Endometrial microvascular endothelial cells (primary cell): Measurements from ENCODE around the gene UCK2. TPM values are rescaled to one million over a fixed set of nuclear protein-coding genes. Genes with fewer than 3 reads are reported as not detected.

Experiments used
- in situ Hi-C: cut with HindIII; loops from 2 replicates; pipeline ENCODE4 v1.10.0; 2017; ENCODE audit warnings: low sequenced_read_pairs, low pct_unique_long_range_greater_than_20kb; ENCODE audit errors: inconsistent ontology term
- total RNA-seq: library from RNA; depleted of rRNA; stranded (reverse); fragments of >200 nt; gene quantifications from one replicate; pipeline ENCODE4 v1.2.3, GENCODE V29; 2015; ENCODE audit errors: inconsistent ontology term

The UCK2 gene
- total RNA-seq, 1 donor from 2014 or later, result 92.4 TPM

DNA sequence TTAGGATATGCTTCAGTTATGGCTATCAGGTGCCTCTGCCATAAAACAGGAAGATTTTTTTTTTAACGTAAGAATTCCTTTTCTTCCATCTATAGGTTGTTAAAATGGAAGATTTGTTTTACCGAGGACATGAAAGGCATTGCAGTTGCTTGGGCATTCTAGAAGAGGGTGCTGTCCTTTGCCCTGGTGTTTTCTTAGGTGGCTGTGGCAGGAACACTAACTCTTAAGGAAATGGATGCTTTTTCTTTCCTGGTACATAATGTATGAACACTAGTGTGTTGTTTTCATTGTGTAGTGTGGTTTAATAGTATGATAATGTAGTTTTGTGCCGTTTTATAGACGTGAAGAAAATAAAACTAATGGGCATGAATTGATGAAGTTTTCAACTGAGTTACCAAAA is 47.2 kb downstream of the UCK2 start:
- in situ Hi-C loops, result no loop called here

DNA sequence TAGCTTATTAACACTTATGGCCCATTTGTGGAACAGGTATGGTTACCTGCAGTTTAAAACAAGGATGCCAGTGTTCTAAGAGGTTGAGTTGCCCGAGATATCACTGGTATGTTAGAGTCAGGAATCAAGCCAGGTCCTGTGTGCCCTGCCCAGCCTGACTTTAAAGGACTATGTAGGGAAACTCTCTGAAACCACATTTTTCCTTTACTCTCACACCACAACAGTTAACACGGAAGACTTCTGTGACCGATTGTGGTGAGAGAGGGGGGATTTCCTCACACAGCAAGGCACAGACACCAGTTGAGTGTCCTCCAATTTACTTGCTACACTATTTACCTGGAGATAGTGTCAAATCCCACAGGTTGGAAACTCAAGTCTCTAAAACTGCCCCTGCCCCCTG is 47.8 kb downstream of the UCK2 start:
- in situ Hi-C loops, result no loop called here

- in situ Hi-C loops, result no loop called here
Observed at GRCh38 chr1:165875604-165876003, 48.2 kb downstream of the UCK2 start.

GRCh38 chr1:165876121-165876520 is 48.7 kb downstream of the UCK2 start:
- in situ Hi-C loops, result no loop called here

GRCh38 chr1:165877411-165877810 is 50.0 kb downstream of the UCK2 start:
- in situ Hi-C loops, result no loop called here

DNA sequence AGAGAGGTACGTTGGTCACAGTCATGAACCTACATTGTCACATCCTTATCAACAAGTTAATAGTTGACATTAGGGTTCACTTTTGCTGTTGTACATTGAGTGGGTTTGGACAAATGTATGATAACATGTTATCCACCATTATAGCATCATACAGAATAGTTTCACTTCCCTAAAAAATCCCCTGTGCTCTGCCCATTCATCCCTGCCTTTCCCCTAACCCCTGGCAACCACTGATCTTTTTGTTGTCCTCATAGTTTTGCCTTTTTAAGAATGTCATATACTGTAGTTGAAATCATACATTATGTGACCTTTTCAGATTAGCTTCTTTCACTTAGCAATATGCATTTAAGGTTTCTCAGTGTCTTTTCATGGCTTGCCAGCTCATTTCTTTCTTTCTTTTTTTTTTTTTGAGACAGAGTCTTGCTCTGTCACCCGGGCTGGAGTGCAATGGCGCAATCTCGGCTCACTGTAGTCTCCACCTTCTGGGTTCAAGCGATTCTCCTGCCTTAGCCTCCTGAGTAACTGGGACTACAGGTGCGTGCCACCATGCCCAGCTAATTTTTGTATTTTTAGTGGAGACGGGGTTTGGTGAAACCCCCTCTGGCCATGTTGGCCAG is 50.6 kb downstream of the UCK2 start:
- in situ Hi-C loops, result no loop called here

DNA sequence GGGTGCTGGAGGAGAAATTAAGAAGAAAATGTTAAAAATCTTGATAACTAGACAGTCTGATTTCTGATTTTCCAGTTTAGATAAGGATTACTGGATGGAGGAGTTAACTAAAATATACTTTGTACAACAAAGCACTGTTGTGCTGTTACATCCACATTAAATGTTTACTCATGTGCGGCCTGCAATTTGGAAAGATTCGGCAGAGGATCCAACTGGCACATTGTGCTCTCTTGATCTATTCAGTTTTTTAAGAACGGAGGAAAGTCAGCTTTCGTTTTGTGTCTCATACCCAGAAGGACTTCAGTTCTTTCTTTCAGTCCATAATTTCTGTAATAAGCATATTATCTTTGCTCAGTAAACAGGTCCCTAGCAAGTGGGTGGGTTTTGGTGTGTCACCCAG is 52.5 kb downstream of the UCK2 start:
- in situ Hi-C loops, result no loop called here

DNA sequence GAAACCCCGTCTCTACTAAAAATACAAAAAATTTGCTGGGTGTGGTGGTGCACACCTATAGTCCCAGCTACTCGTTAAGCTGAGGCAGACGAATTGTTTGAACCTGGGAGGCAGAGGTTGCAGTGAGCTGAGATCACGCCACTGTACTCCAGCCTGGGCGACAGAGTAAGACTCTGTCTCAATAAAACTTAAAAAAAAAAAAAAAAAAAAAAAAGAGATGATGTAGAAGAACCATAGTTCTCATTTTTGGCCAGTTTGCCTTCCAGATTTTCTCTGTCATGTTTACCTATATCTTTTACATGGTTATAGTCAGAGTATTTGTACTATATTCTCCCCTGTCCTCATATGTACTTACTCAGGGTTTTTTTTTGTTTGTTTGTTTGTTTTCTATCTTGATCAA is 53.6 kb downstream of the UCK2 start:
- in situ Hi-C loops, result no loop called here

- in situ Hi-C loops, result no loop called here
Observed at GRCh38 chr1:165882168-165882837, 54.9 kb downstream of the UCK2 start.

DNA sequence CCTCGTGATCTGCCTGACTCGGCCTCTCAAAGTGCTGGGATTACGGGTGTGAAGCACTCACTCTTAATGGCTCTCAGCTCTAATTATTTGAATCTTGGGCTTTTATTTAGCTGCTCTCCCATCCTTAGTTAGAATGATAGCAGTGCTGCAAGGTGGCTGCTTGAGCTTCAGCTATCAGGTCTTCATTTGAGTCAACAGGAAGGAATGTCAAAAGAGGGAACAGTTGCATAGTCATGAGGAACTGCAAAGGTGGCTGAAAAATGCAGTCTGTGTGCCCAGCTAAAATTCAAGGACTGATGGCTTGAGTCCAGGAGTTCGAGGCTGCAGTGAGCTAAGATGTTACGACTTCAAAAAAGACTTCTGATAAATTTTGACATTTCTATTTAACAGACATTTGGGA is 55.6 kb downstream of the UCK2 start:
- in situ Hi-C loops, result no loop called here

GRCh38 chr1:165884009-165884689 is 56.7 kb downstream of the UCK2 start:
- in situ Hi-C loops, result no loop called here

DNA sequence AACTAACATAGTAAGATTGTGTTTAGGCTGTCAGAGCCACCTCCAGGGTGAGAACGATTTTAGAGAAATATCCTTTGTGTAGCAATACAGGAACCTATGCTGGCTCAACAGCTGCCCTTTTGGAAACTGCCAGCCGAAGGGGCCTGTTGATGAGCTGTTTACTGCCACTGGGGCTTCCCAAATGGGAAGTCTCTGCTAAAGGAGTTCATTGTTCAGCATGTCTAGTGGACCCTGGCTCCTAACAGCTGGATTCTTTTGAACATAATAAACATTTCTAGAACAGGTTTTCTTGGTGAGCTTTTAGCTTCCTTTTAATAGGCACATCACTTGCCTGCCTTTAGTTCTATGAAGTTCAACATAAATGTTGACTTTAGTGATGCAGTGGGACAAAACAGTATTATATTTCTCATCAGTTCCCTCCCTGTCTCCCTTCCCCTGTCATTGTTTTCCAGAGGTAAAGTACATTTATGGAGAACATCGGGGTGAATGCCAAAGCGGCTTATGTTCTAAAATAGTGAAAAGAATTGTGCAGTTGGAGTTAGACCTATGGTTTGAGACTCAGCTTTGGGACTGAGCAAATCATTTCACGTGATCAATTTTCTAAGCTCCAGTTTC is 57.4 kb downstream of the UCK2 start:
- in situ Hi-C loops, result no loop called here

DNA sequence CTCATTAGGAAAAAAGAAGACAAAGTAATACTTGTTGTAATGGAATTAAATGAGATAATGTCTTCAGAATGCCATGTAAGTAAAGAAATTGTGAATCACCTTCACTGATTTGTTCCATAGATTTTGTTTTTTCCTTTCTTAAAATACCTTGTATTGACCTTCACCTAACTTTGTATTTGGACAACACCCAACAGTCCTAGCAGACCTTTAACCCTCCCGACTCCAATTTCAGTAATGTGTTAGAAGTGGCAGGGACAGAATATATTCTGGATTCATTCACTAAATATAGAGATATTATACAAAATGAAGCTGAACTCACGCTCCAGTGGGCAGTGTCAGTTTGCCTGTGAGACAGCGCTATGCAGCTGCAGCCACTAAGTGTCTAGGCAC is 57.9 kb downstream of the UCK2 start:
- in situ Hi-C loops, result no loop called here

GRCh38 chr1:165886193-165886592 is 58.8 kb downstream of the UCK2 start:
- in situ Hi-C loops, result no loop called here

- in situ Hi-C loops, result no loop called here
Observed at GRCh38 chr1:165886983-165887382, 59.6 kb downstream of the UCK2 start.

DNA sequence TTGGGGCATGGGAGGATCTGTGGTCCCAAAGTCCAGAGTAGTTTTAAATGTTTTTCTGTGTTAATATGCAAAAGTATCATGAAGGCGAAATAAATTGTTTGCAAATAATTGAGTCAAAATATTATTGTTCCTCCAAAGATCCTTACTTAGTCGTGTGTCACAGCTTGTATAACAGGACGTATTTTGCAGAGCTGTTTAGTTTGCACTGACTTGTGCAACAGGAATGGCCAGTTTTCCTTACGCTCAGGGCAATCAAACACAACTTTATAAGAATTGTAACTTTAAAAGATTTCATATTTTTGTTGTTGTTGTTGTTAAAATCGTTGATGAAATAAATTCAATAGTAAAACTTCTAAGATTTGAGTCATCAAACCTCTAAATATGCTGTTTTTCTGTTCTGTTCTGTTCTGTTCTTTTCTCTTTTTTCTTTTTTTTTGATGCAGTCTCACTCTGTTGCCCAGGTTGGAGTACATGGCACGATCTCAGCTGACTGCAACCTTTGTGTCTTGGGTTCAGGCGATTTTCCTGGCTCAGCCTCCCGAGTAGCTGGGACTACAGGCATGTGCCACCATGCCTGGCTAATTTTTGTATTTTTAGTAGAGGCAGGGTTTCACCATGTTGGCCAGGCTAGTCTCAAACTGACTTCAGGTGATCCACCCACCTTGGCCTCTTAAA is 60.6 kb downstream of the UCK2 start:
- in situ Hi-C loops, result no loop called here

GRCh38 chr1:165888552-165888920 is 61.1 kb downstream of the UCK2 start:
- in situ Hi-C loops, result no loop called here

DNA sequence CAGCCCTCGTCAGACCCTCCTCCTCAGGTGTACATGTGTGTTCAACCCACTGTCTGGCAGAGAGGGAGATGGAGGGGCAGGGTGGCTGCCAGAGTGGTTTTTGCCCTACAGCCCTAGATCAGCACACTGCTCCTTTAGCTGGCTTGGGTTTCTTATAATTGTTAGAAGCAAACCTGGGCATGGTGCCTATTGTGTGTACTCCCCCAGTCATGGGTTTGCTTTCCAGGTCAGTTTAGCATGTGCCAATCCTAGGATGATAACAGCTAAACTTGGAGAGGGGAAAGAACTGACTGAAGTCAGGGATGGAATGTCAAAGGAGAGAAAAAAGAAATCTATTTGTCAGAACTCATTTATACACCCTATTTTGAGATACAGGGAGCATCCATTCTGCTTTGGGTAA is 63.3 kb downstream of the UCK2 start:
- in situ Hi-C loops, result no loop called here

DNA sequence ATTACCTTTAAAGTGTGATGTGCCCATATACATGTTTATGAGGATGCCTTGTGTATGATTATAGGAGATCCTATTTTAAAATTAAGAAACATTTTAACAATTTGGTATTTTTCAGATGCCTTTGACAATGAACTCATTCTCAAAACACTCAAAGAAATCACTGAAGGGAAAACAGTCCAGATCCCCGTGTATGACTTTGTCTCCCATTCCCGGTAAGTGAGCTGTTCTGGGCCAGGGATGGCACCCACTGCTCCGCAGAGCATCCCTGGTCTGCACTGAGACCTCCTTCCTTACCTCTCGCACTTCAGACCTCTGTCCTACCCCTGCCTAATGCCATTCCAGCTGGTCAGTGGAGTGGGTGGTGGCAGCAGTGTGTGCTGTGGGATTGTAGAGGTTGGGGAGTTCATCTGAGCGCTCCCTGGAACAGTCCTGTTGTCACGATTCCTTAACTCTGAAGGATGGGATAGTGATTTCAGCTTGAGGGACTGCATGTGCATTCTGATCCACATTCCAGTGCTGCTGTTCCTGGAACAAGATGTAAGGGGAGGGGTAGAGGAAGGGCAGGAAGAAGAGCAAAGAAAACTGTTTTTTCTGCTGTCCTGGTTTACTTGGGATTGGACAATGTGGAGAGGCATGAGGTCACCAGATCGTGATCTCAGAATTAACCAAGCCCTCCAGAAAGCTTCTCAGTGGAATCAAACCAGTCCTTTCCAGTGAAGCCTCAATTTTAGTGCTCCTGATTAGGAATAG is 63.9 kb downstream of the UCK2 start:
- in situ Hi-C loops, result no loop called here
